GM12865 (cell line): Measurements from ENCODE around the gene CLDN34.

Experiments
- DNase-seq: peaks from one replicate; pipeline ENCODE4 v3.0.0; 2010; ENCODE audit warnings: low read depth
- H3K4me3 ChIP-seq: 2 replicates; pipeline ENCODE4 v1.5.1; 2011; ENCODE audit warnings: mild to moderate bottlenecking, low read depth, low read length, control low read depth
- TF ChIP-seq, protein P1 (sequence below): IDR thresholded peaks from 2 replicates; pipeline ENCODE4 v1.5.1; 2011; ENCODE audit warnings: low read length, control low read depth, low read depth, inconsistent platforms; ENCODE audit not compliant: insufficient read depth; ENCODE audit errors: missing control alignments

The CLDN34 gene

DNA sequence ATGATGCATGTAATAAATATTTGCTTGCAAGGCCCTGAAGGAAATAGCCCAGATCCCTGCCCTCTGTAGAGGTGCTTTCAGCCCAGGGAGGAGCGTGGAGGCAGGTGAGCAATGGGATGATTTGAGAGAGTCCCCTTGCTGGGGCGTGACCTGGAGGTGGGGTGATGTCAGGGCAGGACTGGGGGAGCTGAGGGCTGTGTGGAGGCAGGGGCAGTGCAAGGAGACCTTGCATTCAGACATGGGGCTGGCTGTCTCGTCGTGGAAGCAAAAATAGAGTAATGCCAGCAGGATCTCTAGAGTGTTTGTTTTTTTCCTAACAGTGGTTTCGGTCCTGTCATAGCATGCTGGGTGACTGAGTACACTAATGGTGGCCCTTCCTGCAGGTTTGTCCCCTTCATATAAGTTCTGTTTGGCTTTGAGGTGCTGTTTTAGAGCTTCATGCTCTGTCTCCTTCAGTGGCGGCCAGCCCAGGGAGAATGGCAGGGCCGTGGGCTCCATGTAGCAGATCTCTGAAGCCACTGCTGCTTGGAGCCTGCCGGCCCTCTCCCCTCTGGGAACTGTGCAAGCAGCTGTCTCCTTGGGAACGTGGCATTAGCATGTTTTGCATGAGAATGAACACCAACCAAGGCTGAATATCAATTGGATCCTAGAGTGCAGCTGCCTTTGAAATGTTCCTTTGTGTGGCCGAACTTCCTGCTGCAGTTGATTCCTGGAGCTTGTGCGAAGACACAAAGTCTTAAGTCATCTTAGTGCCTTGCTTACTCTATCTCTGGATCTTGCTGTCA is 39.3 kb upstream of the CLDN34 start:
- TF ChIP-seq, protein P1, sequence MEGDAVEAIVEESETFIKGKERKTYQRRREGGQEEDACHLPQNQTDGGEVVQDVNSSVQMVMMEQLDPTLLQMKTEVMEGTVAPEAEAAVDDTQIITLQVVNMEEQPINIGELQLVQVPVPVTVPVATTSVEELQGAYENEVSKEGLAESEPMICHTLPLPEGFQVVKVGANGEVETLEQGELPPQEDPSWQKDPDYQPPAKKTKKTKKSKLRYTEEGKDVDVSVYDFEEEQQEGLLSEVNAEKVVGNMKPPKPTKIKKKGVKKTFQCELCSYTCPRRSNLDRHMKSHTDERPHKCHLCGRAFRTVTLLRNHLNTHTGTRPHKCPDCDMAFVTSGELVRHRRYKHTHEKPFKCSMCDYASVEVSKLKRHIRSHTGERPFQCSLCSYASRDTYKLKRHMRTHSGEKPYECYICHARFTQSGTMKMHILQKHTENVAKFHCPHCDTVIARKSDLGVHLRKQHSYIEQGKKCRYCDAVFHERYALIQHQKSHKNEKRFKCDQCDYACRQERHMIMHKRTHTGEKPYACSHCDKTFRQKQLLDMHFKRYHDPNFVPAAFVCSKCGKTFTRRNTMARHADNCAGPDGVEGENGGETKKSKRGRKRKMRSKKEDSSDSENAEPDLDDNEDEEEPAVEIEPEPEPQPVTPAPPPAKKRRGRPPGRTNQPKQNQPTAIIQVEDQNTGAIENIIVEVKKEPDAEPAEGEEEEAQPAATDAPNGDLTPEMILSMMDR: no peak
- no peak for DNase-seq

DNA sequence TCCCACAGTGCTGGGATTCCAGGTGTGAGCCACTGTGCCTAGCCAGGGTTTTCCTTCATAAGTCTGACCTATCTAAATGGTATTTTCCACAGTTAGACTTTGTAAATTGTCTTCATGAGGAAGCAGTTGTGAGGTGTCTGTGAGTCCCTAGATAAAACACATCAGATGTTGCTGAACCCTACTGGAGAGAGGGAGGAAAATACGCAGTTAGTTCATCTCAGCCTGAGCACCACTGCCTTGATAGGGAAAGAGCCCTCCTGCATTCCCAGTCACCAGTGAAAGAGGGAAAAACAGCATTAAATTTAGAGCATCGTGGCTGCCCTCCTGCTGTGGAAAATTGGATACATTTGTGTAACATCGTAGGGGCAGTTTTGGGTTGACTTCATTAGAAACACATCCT is 31.7 kb upstream of the CLDN34 start:
- TF ChIP-seq, protein P1: no peak
- no peak overlapping the region for H3K4me3 ChIP-seq
- DNase-seq: no peak

More for the DNA sequence above, 39.3 kb upstream of the CLDN34 start:
- no peak overlapping the region for H3K4me3 ChIP-seq

DNA sequence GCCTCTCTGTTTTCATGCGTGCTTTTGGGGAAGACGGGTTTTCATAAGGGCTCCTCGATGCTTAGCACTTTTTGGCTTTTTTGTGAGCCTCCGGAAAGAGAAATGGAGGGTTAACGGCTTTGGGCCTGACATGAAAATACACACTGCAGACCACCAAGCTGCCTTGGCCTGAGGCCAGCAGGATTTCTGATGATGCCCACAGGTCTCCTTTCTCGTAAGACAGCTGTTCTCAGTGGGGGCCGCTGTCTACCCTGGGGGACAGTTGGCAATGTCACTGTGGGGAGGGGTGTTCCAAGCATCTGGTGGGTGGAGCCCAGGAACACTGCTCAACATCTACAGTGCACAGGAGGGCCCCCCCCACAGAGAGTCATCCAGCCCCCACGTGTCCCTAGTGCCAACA is 29.4 kb upstream of the CLDN34 start:
- no peak overlapping the region for H3K4me3 ChIP-seq
- no peak for DNase-seq
- TF ChIP-seq, protein P1: no peak

DNA sequence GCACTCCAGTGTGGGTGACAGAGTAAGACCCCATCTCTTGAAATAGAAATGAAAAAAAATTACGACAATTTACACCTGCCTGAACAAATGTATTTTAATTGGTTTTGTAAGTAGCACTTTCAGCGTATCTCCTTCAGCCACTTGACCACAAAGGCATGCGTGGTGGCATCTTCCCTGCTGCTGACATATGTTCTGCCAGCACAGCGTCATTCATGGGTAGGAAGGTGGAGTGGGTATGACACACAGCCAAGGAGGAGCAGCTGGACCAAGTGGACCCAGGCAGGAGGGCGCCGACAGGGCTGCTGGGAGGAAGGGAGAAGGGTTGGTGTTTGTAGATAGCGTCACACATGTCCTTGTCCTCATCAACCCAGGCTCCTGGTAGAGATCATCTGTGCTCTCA is 28.6 kb upstream of the CLDN34 start:
- TF ChIP-seq, protein P1: no peak

DNA sequence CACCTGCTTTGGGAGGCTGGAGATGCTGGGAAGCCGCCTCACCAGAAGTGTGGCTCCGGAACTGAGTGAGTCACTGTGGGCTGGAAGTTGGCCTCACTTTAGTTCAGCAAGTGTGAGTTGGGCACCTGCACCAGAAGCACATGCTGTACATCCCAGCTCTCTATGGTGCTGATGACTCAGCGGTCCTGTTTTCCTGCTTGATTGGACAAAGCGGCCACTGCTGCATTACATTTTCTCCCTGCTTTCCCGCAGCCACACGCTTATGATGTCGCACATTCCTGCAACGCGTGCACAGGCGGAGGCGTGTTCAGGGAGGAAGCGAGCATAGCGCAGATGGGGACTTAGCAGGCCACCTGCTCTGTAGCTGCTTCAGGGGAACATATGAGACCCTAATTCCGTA is 26.7 kb upstream of the CLDN34 start:
- TF ChIP-seq, protein P1: no peak
- no peak overlapping the region for H3K4me3 ChIP-seq
- DNase-seq: no peak

More for the DNA sequence above, 28.6 kb upstream of the CLDN34 start:
- no peak for DNase-seq
- H3K4me3 ChIP-seq: no peak overlapping the region

DNA sequence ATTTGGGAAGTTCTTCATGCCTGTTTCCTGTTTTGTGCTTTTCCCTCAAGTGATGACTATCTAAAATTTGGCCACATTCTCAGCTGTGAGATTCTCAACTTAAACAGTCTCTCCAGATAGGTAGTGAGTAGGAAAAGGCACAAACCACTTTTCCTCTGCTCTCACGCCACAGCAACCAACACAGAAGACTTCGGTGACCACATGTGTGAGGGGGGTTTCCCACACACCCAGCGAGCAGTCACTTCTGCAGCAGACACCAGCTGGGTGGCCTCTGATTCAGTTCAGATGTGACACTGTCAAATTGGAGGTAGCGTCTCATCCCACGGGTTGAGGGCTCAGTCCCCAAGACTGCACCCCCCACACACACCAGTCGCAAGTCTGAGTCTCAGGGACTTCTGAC is 25.1 kb upstream of the CLDN34 start:
- peak; percentile 90 for DNase-seq
- TF ChIP-seq, protein P1: no peak
- H3K4me3 ChIP-seq: no peak overlapping the region

DNA sequence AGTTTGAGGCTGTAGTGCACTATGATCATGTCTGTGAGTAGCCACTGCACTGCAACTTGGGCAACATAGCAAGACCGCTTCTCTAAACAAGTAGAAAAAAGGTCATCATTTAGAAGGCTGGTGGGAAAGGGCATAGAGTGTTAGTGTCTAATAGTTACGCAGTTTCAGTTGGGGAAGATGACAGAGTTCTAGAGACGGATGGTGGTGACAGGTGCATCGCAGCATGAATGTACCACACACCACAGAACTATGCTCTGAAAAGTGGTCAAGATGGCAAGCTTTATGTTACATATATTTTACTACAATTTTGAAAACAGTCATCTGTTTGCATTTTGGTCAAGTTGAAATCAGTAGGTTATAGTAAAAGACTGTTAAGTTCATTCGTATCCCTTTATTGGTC is 23.7 kb upstream of the CLDN34 start:
- TF ChIP-seq, protein P1: no peak
- H3K4me3 ChIP-seq: no peak overlapping the region
- DNase-seq: peak; percentile 71
